NB4 (cell line): ENCODE results near the gene RIMKLB.

Experiments used
- DNase-seq: peaks from one replicate; pipeline ENCODE4 v3.0.0; 2010; ENCODE audit warnings: low read depth
- H3K4me3 ChIP-seq: one replicate; pipeline ENCODE4 v1.5.1; 2011; ENCODE audit warnings: mild to moderate bottlenecking, low read depth, low read length, moderate library complexity
- MAX ChIP-seq: IDR thresholded peaks from 2 replicates; pipeline ENCODE4 v1.6.1; 2011; ENCODE audit warnings: low read depth, low read length
- MYC ChIP-seq: IDR thresholded peaks from 2 replicates; pipeline ENCODE4 v1.6.1; 2011; ENCODE audit warnings: low read depth, low read length
- POLR2A ChIP-seq: IDR thresholded peaks from 2 replicates; pipeline ENCODE4 v1.6.1; 2011; ENCODE audit warnings: mild to moderate bottlenecking; ENCODE audit not compliant: insufficient read length; ENCODE audit errors: extremely low read depth
- TF ChIP-seq, protein P1 (sequence below): IDR thresholded peaks from one replicate; pipeline ENCODE4 v1.5.1; 2012; ENCODE audit warnings: low read depth, low read length

RIMKLB gene

DNA sequence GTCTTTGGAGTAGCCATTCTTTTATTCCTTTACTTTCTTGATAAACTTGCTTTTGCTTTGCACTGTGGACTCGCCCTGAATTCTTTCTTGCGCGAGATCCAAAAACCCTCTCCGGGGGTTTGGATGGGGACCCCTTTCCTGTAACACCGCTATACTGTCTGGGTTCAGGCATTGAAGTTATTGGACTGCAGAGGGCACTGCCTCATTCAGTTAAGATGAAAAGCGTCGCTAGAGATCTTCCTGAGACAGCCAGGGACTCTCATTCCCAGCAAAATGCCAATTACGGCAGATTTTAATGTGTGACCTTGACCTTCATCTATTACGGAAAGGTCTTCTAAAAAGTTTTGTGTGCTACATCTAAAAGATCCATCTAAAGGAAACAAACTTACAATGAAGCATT, 17.3 kb upstream of the RIMKLB start:
- no peak for DNase-seq
- no peak overlapping the region for H3K4me3 ChIP-seq
- TF ChIP-seq, protein P1, sequence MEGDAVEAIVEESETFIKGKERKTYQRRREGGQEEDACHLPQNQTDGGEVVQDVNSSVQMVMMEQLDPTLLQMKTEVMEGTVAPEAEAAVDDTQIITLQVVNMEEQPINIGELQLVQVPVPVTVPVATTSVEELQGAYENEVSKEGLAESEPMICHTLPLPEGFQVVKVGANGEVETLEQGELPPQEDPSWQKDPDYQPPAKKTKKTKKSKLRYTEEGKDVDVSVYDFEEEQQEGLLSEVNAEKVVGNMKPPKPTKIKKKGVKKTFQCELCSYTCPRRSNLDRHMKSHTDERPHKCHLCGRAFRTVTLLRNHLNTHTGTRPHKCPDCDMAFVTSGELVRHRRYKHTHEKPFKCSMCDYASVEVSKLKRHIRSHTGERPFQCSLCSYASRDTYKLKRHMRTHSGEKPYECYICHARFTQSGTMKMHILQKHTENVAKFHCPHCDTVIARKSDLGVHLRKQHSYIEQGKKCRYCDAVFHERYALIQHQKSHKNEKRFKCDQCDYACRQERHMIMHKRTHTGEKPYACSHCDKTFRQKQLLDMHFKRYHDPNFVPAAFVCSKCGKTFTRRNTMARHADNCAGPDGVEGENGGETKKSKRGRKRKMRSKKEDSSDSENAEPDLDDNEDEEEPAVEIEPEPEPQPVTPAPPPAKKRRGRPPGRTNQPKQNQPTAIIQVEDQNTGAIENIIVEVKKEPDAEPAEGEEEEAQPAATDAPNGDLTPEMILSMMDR: no peak
- TF ChIP-seq MAX (no peak), POLR2A (no peak), MYC (no peak)

GRCh38 chr12:8681129-8681884, 16.5 kb upstream of the RIMKLB start:
- TF ChIP-seq MAX: no peak
- TF ChIP-seq MYC: no peak
- no peak for DNase-seq
- no peak overlapping the region for H3K4me3 ChIP-seq

- no peak for DNase-seq
- H3K4me3 ChIP-seq: no peak overlapping the region
- TF ChIP-seq MAX (no peak), MYC (no peak), POLR2A (no peak)
- TF ChIP-seq, protein P1: no peak
Measured at GRCh38 chr12:8685051-8685450, 12.7 kb upstream of the RIMKLB start.

GRCh38 chr12:8687846-8688601, 9.8 kb upstream of the RIMKLB start:
- TF ChIP-seq MAX (0 out of 2 replicates have a peak, but pooled peaks have one; percentile 20), POLR2A (no peak), MYC (peak; percentile 25; the same call in 1 of the 2 replicates)
- H3K4me3 ChIP-seq: no peak overlapping the region
- DNase-seq: peak; percentile 63

- DNase-seq: no peak
- no peak overlapping the region for H3K4me3 ChIP-seq
- TF ChIP-seq MAX: no peak
- TF ChIP-seq, protein P1: no peak
- no peak for TF ChIP-seq POLR2A
- no peak for TF ChIP-seq MYC
Measured at GRCh38 chr12:8689681-8690080, 8.1 kb upstream of the RIMKLB start.

- DNase-seq: no peak
- TF ChIP-seq, protein P1: no peak
- TF ChIP-seq MAX: no peak
- TF ChIP-seq MYC: no peak
- no peak for TF ChIP-seq POLR2A
- H3K4me3 ChIP-seq: no peak overlapping the region
Measured at GRCh38 chr12:8692573-8692972, 5.2 kb upstream of the RIMKLB start.
